HL-60 (cell line): ENCODE data around the gene MPV17L2.

Experiments
- DNase-seq, 2 experiments: peaks; one replicate each; pipeline ENCODE4 v3.0.0-alpha.2; 2010 to 2020; ENCODE audit warnings: low read depth in 1 of 2, low spot score in 1 of 2
- H3K27ac ChIP-seq: fragments of 250-450 bp; sonication (Bioruptor Pico); replicated peaks from 2 replicates; pipeline ENCODE4 v1.5.1; 2020; ENCODE audit warnings: mild to moderate bottlenecking, moderate library complexity
- H3K27me3 ChIP-seq: fragments of 250-450 bp; sonication (Bioruptor Pico); 2 replicates; pipeline ENCODE4 v1.5.1; 2021; ENCODE audit warnings: mild to moderate bottlenecking, moderate library complexity; ENCODE audit not compliant: insufficient read depth, poor library complexity, severe bottlenecking
- H3K4me3 ChIP-seq: replicated peaks from 2 replicates; pipeline ENCODE4 v1.5.1; 2011; ENCODE audit warnings: mild to moderate bottlenecking, control low read depth, low read length; ENCODE audit not compliant: insufficient read depth
- GABPA ChIP-seq: IDR thresholded peaks from 2 replicates; pipeline ENCODE4 v1.6.1; 2012; ENCODE audit warnings: low read depth
- POLR2AphosphoS5 ChIP-seq: IDR thresholded peaks from 2 replicates; pipeline ENCODE4 v1.6.1; 2012; ENCODE audit warnings: low read depth
- SPI1 ChIP-seq: IDR thresholded peaks from 2 replicates; pipeline ENCODE4 v1.6.1; 2012; ENCODE audit warnings: low read depth, mild to moderate bottlenecking, borderline replicate concordance
- TF ChIP-seq, protein P1 (sequence below): IDR thresholded peaks from 2 replicates; pipeline ENCODE4 v1.6.1; 2012; ENCODE audit warnings: low read depth; ENCODE audit not compliant: insufficient replicate concordance
- TF ChIP-seq, protein P2 (sequence below): IDR thresholded peaks from one replicate; pipeline ENCODE4 v1.5.1; 2011; ENCODE audit warnings: low read length, control low read depth, inconsistent platforms; ENCODE audit not compliant: insufficient read depth

The MPV17L2 gene

DNA sequence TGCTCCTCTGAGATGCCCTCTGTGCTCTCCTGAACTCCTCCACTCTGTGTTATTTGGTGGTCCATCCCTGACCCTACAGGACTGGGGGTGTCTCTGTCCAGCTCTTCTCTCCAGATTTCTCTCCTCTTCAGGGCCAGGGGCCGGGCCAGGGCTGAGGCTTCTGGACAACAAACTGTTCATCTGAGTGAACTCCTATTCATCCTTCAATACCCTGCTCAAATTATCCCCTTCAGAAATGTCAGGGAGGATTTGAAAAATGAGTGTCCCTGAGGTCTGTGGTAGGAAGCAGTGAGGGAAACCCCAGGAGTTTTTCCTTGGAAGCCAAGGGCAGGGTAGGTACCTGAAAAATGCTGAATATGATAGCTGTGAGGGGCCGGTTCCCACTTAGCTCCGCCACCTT lies 25.6 kb downstream of the MPV17L2 start:
- Histone ChIP-seq H3K27ac (no peak overlapping the region), H3K27me3 (peaks cover 20% of the 10 kb centered on the region), H3K4me3 (no peak overlapping the region)
- no peak for DNase-seq
- TF ChIP-seq, protein P1, sequence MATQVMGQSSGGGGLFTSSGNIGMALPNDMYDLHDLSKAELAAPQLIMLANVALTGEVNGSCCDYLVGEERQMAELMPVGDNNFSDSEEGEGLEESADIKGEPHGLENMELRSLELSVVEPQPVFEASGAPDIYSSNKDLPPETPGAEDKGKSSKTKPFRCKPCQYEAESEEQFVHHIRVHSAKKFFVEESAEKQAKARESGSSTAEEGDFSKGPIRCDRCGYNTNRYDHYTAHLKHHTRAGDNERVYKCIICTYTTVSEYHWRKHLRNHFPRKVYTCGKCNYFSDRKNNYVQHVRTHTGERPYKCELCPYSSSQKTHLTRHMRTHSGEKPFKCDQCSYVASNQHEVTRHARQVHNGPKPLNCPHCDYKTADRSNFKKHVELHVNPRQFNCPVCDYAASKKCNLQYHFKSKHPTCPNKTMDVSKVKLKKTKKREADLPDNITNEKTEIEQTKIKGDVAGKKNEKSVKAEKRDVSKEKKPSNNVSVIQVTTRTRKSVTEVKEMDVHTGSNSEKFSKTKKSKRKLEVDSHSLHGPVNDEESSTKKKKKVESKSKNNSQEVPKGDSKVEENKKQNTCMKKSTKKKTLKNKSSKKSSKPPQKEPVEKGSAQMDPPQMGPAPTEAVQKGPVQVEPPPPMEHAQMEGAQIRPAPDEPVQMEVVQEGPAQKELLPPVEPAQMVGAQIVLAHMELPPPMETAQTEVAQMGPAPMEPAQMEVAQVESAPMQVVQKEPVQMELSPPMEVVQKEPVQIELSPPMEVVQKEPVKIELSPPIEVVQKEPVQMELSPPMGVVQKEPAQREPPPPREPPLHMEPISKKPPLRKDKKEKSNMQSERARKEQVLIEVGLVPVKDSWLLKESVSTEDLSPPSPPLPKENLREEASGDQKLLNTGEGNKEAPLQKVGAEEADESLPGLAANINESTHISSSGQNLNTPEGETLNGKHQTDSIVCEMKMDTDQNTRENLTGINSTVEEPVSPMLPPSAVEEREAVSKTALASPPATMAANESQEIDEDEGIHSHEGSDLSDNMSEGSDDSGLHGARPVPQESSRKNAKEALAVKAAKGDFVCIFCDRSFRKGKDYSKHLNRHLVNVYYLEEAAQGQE, result no peak
- TF ChIP-seq SPI1 (no peak), POLR2AphosphoS5 (no peak), GABPA (no peak)
- TF ChIP-seq, protein P2, sequence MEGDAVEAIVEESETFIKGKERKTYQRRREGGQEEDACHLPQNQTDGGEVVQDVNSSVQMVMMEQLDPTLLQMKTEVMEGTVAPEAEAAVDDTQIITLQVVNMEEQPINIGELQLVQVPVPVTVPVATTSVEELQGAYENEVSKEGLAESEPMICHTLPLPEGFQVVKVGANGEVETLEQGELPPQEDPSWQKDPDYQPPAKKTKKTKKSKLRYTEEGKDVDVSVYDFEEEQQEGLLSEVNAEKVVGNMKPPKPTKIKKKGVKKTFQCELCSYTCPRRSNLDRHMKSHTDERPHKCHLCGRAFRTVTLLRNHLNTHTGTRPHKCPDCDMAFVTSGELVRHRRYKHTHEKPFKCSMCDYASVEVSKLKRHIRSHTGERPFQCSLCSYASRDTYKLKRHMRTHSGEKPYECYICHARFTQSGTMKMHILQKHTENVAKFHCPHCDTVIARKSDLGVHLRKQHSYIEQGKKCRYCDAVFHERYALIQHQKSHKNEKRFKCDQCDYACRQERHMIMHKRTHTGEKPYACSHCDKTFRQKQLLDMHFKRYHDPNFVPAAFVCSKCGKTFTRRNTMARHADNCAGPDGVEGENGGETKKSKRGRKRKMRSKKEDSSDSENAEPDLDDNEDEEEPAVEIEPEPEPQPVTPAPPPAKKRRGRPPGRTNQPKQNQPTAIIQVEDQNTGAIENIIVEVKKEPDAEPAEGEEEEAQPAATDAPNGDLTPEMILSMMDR, result no peak

DNA sequence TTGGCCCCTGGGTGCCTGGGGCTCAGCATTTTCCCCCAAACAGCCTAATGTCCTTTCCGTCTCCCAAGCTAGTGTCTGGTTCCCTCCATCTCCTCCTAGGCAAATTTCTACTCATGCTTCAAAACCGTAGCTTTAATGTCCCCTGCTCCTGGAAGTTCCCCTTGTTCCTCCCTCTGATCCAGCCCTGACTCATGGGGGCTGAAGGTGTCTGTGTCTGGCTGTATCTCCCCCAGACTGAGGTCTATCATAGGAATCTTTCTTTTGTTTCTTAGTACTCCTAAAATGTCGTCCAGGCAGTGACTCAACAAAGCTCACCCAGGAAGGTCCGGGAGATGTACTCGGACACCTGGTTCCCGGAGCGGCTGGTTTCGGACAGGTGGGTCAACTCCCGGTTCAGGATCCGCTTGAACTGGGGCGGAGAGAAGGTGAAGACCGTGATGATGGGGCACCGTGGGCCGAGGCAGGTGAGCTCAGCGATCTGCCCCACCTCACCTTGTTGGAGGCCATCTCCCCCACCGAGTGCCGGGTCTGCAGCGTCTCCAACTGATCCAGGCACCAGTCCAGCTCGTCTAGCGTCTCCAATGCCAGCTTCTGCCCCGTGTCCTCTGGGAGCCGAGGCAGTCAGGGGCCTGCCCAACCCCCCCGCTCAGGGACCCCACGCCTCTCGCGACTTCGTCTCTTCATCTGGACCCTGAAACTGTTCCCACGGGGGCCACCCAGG lies 27.1 kb downstream of the MPV17L2 start:
- no peak for DNase-seq

DNA sequence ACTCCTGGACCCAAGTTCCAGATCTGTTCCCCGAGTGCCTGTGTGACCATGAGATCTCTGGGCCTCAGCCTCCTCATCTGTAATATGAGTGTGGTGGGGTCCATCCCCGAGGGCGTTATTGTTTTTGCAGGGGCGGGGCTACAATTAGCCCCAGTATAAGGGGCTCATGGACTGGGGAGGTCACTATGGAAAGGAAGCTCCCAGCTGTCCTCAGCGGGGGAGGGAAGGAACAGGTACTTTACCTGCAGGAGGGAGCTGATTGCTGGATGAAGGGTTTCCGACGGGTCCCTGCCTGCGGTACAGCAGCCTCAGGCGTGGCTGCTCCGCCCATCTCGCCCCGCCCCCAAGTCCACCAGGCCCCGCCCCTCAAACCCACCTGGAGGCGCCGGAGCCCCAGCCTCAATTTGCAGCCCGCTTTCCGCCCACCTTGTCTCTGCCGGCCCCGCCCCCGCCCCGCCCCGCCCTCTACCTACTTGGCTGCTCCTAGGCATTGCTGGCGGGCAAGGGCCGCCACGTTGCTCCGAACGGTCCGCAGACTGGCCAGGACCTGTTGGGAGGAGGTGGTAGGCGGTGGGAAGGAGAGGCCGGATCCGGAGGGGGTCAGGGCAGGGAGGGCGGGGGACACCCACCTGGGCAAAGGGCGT lies 27.7 kb downstream of the MPV17L2 start:
- TF ChIP-seq SPI1 (no peak), POLR2AphosphoS5 (no peak), GABPA (no peak)
- TF ChIP-seq, protein P1, result no peak
- TF ChIP-seq, protein P2, result no peak
- Histone ChIP-seq H3K27me3 (peaks cover 31% of the 10 kb centered on the region), H3K4me3 (no peak overlapping the region), H3K27ac (no peak overlapping the region)
- DNase-seq, result no peak

More for the DNA sequence above, 27.1 kb downstream of the MPV17L2 start:
- Histone ChIP-seq H3K27me3 (peaks cover 24% of the 10 kb centered on the region), H3K4me3 (no peak overlapping the region), H3K27ac (no peak overlapping the region)
- TF ChIP-seq GABPA (no peak), POLR2AphosphoS5 (no peak), SPI1 (no peak)
- TF ChIP-seq, protein P2, result no peak
- TF ChIP-seq, protein P1, result no peak
